Type B pancreatic cell (in vitro differentiated cells): ENCODE results near the gene TMEM252. TPM values are rescaled to one million over a fixed set of nuclear protein-coding genes. Genes with fewer than 3 reads are reported as not detected.

Source experiments
- DNase-seq: peaks from one replicate; pipeline ENCODE4 v3.0.0; 2021; ENCODE audit warnings: mixed read lengths; ENCODE audit not compliant: unreplicated experiment; ENCODE audit errors: extremely low spot score
- H3K27ac Mint-ChIP-seq: 2 replicates; pipeline ENCODE4 v1.8.0; 2021; ENCODE audit warnings: mild to moderate bottlenecking, mixed read lengths
- H3K27me3 Mint-ChIP-seq: 2 replicates; pipeline ENCODE4 v1.8.0; 2021; ENCODE audit warnings: mixed read lengths
- H3K36me3 Mint-ChIP-seq: 2 replicates; pipeline ENCODE4 v1.8.0; 2021; ENCODE audit warnings: mixed read lengths
- H3K4me1 Mint-ChIP-seq: one replicate; pipeline ENCODE4 v1.8.0; 2021; ENCODE audit warnings: mixed read lengths; ENCODE audit not compliant: unreplicated experiment
- H3K4me3 Mint-ChIP-seq: 2 replicates; pipeline ENCODE4 v1.8.0; 2021; ENCODE audit warnings: mild to moderate bottlenecking, mixed read lengths
- H3K9me3 Mint-ChIP-seq: 2 replicates; pipeline ENCODE4 v1.8.0; 2021; ENCODE audit warnings: mixed read lengths
- CTCF ChIP-seq: fragments of 200-600 bp; sonication (generic); conservative IDR thresholded peaks from 2 replicates; pipeline ENCODE4 v1.5.0; 2021; ENCODE audit warnings: antibody characterized with exemption, mild to moderate bottlenecking
- total RNA-seq: library from RNA; stranded (reverse); gene quantifications from 2 replicates; pipeline ENCODE4 v1.2.1, GENCODE V29; 2021; ENCODE audit warnings: low replicate concordance

TMEM252 gene
- total RNA-seq, 1 donor from 2014 or later: 0.80 TPM

GRCh38 chr9:68575817-68576216, 35.1 kb upstream of the TMEM252 start:
- H3K36me3 Mint-ChIP-seq: no peaks in the 10 kb centered on the region
- no peaks in the 10 kb centered on the region for H3K9me3 Mint-ChIP-seq
- H3K4me1 Mint-ChIP-seq: no peaks in the 10 kb centered on the region
- no peak overlapping the region for H3K4me3 Mint-ChIP-seq
- no peak for TF ChIP-seq CTCF
- peaks cover 3% of the 10 kb centered on the region for H3K27me3 Mint-ChIP-seq
- H3K27ac Mint-ChIP-seq: no peak overlapping the region
- DNase-seq: no peak

- DNase-seq: no peak
- H3K9me3 Mint-ChIP-seq: no peaks in the 10 kb centered on the region
- H3K4me1 Mint-ChIP-seq: peaks cover 7% of the 10 kb centered on the region
- H3K27me3 Mint-ChIP-seq: peaks cover 3% of the 10 kb centered on the region
- H3K36me3 Mint-ChIP-seq: no peaks in the 10 kb centered on the region
- peak; percentile 32 for TF ChIP-seq CTCF
- no peak overlapping the region for H3K27ac Mint-ChIP-seq
- H3K4me3 Mint-ChIP-seq: no peak overlapping the region
Measured at GRCh38 chr9:68574150-68574549, 33.5 kb upstream of the TMEM252 start.

DNA sequence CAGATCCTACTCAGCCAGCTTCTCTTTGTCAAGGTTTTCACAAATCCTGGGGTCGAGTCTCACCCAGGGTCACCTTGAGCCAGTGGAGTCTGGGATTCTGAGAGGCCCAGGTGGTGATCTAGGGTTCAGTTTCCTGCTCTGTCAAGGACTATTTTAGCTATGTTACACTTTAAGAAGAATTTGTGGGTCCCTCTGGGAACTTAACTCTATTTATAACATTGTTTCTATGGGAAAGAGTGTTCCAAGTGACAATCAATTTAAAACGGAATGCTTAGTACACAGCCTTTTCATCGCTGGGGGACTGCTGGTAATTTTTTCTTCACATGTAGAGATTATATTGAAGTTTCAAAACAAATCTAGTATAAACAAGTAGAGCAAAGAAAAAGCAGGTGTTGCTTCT, 26.9 kb upstream of the TMEM252 start:
- DNase-seq: no peak
- Mint-ChIP-seq H3K4me1 (peaks cover 7% of the 10 kb centered on the region), H3K27me3 (peaks cover 16% of the 10 kb centered on the region), H3K27ac (no peak overlapping the region), H3K36me3 (no peaks in the 10 kb centered on the region), H3K4me3 (no peak overlapping the region), H3K9me3 (no peaks in the 10 kb centered on the region)
- TF ChIP-seq CTCF: no peak

DNA sequence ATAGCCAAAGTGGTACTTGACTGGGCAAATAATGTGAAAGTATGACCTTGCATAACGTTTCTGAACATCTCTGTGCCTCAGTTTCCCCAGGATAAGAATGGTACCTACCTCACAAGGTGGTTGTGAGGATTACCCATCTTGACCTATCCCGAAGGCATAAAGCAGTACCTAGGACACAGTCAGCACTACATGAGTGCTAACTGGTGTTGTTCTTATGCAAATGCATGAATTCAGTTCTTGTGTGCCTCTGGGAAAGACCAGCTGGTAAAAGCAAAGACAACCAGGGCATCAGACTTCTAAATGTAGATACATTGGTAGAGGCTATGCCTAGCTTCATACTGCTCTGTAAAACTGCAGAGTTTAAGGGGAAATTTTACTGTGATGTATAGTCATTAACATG, 21.8 kb upstream of the TMEM252 start:
- peaks cover 16% of the 10 kb centered on the region for H3K27me3 Mint-ChIP-seq
- H3K4me1 Mint-ChIP-seq: peaks cover 5% of the 10 kb centered on the region
- H3K4me3 Mint-ChIP-seq: no peak overlapping the region
- no peaks in the 10 kb centered on the region for H3K36me3 Mint-ChIP-seq
- no peak for DNase-seq
- no peak for TF ChIP-seq CTCF
- no peak overlapping the region for H3K27ac Mint-ChIP-seq
- H3K9me3 Mint-ChIP-seq: no peaks in the 10 kb centered on the region

DNA sequence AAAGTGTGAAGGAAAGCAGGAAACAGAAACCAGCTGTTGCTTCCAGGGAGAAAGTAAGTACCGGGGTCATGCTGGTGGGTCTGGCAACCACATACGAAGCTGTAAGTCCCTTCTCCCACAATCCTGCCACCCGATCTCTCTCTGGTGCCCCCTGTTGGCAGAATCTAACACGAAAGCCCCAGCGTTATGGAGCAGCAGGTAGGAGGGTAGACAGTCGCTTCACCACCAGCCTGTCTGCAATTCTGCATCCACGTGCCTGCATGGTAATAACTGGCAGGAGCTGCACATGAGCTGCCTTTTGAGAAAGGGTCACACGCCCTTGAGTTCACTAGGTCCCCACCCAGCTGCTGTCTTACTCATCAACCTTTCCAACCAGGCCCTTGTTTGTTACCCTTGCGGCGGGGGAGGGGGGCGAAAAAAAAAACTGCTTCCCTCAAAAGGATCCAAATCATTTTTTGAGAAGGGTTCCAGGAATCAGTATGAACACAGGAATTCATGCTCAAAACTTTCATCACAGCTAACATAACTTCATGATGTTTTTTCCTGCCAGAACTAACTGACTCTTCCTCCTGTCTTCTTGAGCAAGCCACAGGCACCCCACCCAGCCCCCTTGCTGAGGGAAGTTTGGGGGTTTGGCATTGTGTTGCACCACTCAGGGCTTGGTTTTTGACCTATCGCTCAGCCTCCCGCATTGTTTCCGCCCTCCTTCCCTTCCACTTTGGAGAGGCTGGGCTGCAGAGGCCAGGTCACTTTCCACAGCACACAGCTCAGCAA, 19.6 kb upstream of the TMEM252 start:
- H3K27me3 Mint-ChIP-seq: peaks cover 12% of the 10 kb centered on the region
- TF ChIP-seq CTCF: peak; percentile 64
- H3K27ac Mint-ChIP-seq: no peak overlapping the region
- no peak overlapping the region for H3K4me3 Mint-ChIP-seq
- no peaks in the 10 kb centered on the region for H3K9me3 Mint-ChIP-seq
- no peak for DNase-seq
- H3K36me3 Mint-ChIP-seq: no peaks in the 10 kb centered on the region
- peaks cover 5% of the 10 kb centered on the region for H3K4me1 Mint-ChIP-seq
